CD4-positive, alpha-beta T cell (primary cell): ENCODE results near the gene ST3GAL3. TPM values are rescaled to one million over a fixed set of nuclear protein-coding genes. Genes with fewer than 3 reads are reported as not detected.

ENCODE experiments used
- ATAC-seq: fragments of 200-7000 bp; cut with Tn5 transposase; one replicate; pipeline ENCODE4 v1.10.0; 2022; ENCODE audit warnings: mild to moderate bottlenecking; ENCODE audit not compliant: poor library complexity
- CTCF ChIA-PET: fragments of 350-600 bp; sonication (Branson Sonifier 250); formaldehyde crosslinking; loops from one replicate; lab custom pipeline; 2021; ENCODE audit warnings: antibody characterized with exemption, inconsistent platforms; lab: Charles Lee
- POLR2A ChIA-PET: fragments of 350-600 bp; sonication (Branson Sonifier 250); formaldehyde crosslinking; loops from one replicate; lab custom pipeline; 2021; ENCODE audit warnings: antibody characterized with exemption, inconsistent platforms; lab: Charles Lee
- DNase-seq, 14 experiments: peaks; one replicate each; pipeline ENCODE4 v3.0.0-alpha.2; 2013 to 2020; ENCODE audit warnings: mixed read lengths in 2 of 14
- H3K27ac ChIP-seq, 2 donors: one replicate each; pipeline versions ENCODE4 v1.5.1 to v1.7.0; 2013; ENCODE audit warnings: low read length in 2 of 2, low read depth in 1 of 2, mild to moderate bottlenecking in 1 of 2
- H3K27me3 ChIP-seq, 2 experiments: 1 replicate in 1 of 2; 2 replicates in 1 of 2; pipeline versions ENCODE4 v1.6.1 to v1.7.0; 2013; ENCODE audit warnings: low read length in 2 of 2, control low read depth in 1 of 2, mild to moderate bottlenecking in 1 of 2, moderate library complexity in 1 of 2; ENCODE audit not compliant: insufficient read depth in 2 of 2, control insufficient read depth in 1 of 2
- H3K36me3 ChIP-seq: one replicate; pipeline ENCODE4 v1.6.1; 2013; ENCODE audit warnings: low read length, control low read depth; ENCODE audit not compliant: insufficient read depth
- H3K4me1 ChIP-seq: one replicate; pipeline ENCODE4 v1.6.1; 2013; ENCODE audit warnings: low read length, control low read depth; ENCODE audit not compliant: insufficient read depth
- H3K4me3 ChIP-seq: one replicate; pipeline ENCODE4 v1.5.1; 2013; ENCODE audit warnings: mild to moderate bottlenecking, low read length, moderate library complexity
- H3K9me3 ChIP-seq, 2 experiments: 1 replicate in 1 of 2; 2 replicates in 1 of 2; pipeline versions ENCODE4 v1.6.1 to v1.7.0; 2013; ENCODE audit warnings: low read length in 2 of 2, mild to moderate bottlenecking in 2 of 2, control low read depth in 1 of 2, moderate library complexity in 1 of 2; ENCODE audit not compliant: control insufficient read depth in 1 of 2, insufficient read depth in 1 of 2
- H3K27ac Mint-ChIP-seq: one replicate; pipeline ENCODE4 v1.8.0; 2020; ENCODE audit warnings: mixed read lengths
- H3K27me3 Mint-ChIP-seq: one replicate; pipeline ENCODE4 v1.8.0; 2021; ENCODE audit warnings: mixed read lengths
- H3K36me3 Mint-ChIP-seq: one replicate; pipeline ENCODE4 v1.8.0; 2021; ENCODE audit warnings: low read depth, mixed read lengths
- H3K4me1 Mint-ChIP-seq: one replicate; pipeline ENCODE4 v1.8.0; 2021; ENCODE audit warnings: low read depth, mixed read lengths
- H3K4me3 Mint-ChIP-seq: one replicate; pipeline ENCODE4 v1.8.0; 2020; ENCODE audit warnings: mild to moderate bottlenecking, mixed read lengths
- H3K9me3 Mint-ChIP-seq: one replicate; pipeline ENCODE4 v1.8.0; 2020; ENCODE audit warnings: mixed read lengths
- CTCF ChIP-seq: fragments of 200-600 bp; IDR thresholded peaks from one replicate; pipeline ENCODE4 v1.8.0; 2022; ENCODE audit warnings: antibody characterized with exemption, mild to moderate bottlenecking
- intact Hi-C, 2 experiments: fragments of 100-400 bp; cut with DNase I in 1 of 2; cut with micrococcal nuclease in 1 of 2; formaldehyde crosslinking; loops; one replicate each; pipeline versions ENCODE4 v1.15.1 to v1.9.0; 2023 to 2025; cut with DNase I, micrococcal nuclease
- total RNA-seq, 174 experiments: library from RNA in 2 of 174; stranded (reverse) in 2 of 174; gene quantifications; one replicate each; pipeline ENCODE4 v1.2.3 and lab custom pipeline; 2021 to 2026

Gene ST3GAL3
- total RNA-seq, 2 experiments from 2014 or later = 17.6 to 20.5 TPM

- CTCF ChIA-PET = no interaction called here
- no peaks in the 10 kb centered on the region for H3K4me1 Mint-ChIP-seq
These were observed 207.5 kb downstream of the ST3GAL3 start for GRCh38 chr1:43914576-43915525.

GRCh38 chr1:43919906-43920305 lies 212.6 kb downstream of the ST3GAL3 start:
- ChIA-PET CTCF (no interaction called here), POLR2A (no interaction called here)
- no peak for TF ChIP-seq CTCF
- peaks cover 8% of the 10 kb centered on the region for H3K36me3 Mint-ChIP-seq
- no peaks in the 10 kb centered on the region for H3K27me3 ChIP-seq
- H3K27ac Mint-ChIP-seq = no peak overlapping the region
- H3K4me3 Mint-ChIP-seq = no peak overlapping the region
- H3K36me3 ChIP-seq = no peaks in the 10 kb centered on the region
- H3K4me1 ChIP-seq = no peaks in the 10 kb centered on the region
- DNase-seq (no peak), ATAC-seq (no peak)
- intact Hi-C loops = no loop called here
- H3K27ac ChIP-seq = no peak overlapping the region
- H3K4me1 Mint-ChIP-seq = no peaks in the 10 kb centered on the region
- H3K4me3 ChIP-seq = no peak overlapping the region
- no peaks in the 10 kb centered on the region for H3K27me3 Mint-ChIP-seq
- no peaks in the 10 kb centered on the region for H3K9me3 ChIP-seq
- H3K9me3 Mint-ChIP-seq = no peaks in the 10 kb centered on the region

More at GRCh38 chr1:43914576-43915525, 207.5 kb downstream of the ST3GAL3 start:
- Histone ChIP-seq H3K27me3 (no peaks in the 10 kb centered on the region), H3K36me3 (peaks cover 3% of the 10 kb centered on the region), H3K9me3 (no peaks in the 10 kb centered on the region), H3K4me1 (no peaks in the 10 kb centered on the region), H3K4me3 (no peak overlapping the region), H3K27ac (no peak overlapping the region)
- Mint-ChIP-seq H3K36me3 (peaks cover 9% of the 10 kb centered on the region), H3K27me3 (no peaks in the 10 kb centered on the region), H3K27ac (no peak overlapping the region), H3K4me3 (no peak overlapping the region), H3K9me3 (no peaks in the 10 kb centered on the region)
- POLR2A ChIA-PET = no interaction called here
- no peak for ATAC-seq
- no peak for TF ChIP-seq CTCF
- no peak for DNase-seq
- intact Hi-C loops = no loop called here

- CTCF ChIA-PET = no interaction called here
- H3K27ac Mint-ChIP-seq = no peak overlapping the region
These were observed 213.7 kb downstream of the ST3GAL3 start for GRCh38 chr1:43921022-43921421.

More at GRCh38 chr1:43921022-43921421, 213.7 kb downstream of the ST3GAL3 start:
- ATAC-seq = no peak
- H3K4me1 Mint-ChIP-seq = no peaks in the 10 kb centered on the region
- H3K36me3 ChIP-seq = peaks cover 4% of the 10 kb centered on the region
- no peak for TF ChIP-seq CTCF
- no peaks in the 10 kb centered on the region for H3K27me3 Mint-ChIP-seq
- H3K9me3 ChIP-seq = no peaks in the 10 kb centered on the region
- DNase-seq = no peak
- no peaks in the 10 kb centered on the region for H3K9me3 Mint-ChIP-seq
- H3K36me3 Mint-ChIP-seq = peaks cover 17% of the 10 kb centered on the region
- H3K4me3 ChIP-seq = no peak overlapping the region
- no peak overlapping the region for H3K27ac ChIP-seq
- no peaks in the 10 kb centered on the region for H3K27me3 ChIP-seq
- no peak overlapping the region for H3K4me3 Mint-ChIP-seq
- intact Hi-C loops = no loop called here
- H3K4me1 ChIP-seq = no peaks in the 10 kb centered on the region
- POLR2A ChIA-PET = no interaction called here
